A172 (cell line): ENCODE measurements around the gene PTPRG. TPM values are rescaled to one million over a fixed set of nuclear protein-coding genes. Genes with fewer than 3 reads are reported as not detected.

ENCODE experiments used
- DNase-seq: peaks from one replicate; pipeline ENCODE4 v3.0.0-alpha.2; 2015; ENCODE audit warnings: low spot score
- total RNA-seq: library from RNA; depleted of rRNA; stranded (reverse); fragments of >200 nt; shearing (Covaris generic); gene quantifications from 2 replicates; pipeline ENCODE4 v1.2.3, GENCODE V29; 2014

PTPRG gene
- total RNA-seq, 1 experiment from 2014 or later, result 7.3 TPM

DNA sequence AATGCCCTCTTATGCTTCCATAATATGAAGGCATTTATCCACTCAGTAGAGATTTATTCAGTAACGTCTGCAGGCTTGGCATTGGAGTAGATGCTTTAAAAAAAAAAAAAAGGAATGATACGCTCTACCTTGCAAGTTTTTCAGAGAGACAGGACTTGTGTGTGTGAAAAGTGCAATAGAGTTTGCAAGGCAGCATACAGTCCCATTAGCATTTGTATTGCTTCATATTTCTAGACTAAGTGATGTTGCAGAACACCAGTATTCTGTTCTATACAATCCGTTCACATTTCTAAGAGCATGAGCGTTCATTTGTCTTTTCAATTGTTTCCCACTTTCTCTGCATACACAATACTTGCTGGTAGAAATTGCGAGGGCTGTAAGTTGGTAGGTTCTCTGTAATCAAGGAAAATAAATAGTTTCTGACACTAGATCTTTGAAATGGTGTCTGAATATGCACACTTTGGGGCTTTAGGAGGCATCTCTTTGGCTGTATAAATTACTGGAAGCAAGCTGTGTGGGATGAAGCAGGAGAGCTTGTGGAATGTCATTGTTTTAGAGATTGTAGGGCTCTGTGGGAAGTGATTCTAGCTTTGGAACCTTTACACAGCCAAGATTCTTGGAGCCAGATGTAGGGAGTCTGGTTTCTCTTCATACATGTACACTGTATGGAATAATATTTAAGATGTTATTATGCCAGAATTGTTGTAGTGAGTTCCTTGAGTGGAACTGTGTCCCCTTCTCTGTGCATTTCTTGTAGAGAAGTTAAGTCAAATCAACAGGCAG is 549.3 kb downstream of the PTPRG start:
- DNase-seq, result no peak

DNA sequence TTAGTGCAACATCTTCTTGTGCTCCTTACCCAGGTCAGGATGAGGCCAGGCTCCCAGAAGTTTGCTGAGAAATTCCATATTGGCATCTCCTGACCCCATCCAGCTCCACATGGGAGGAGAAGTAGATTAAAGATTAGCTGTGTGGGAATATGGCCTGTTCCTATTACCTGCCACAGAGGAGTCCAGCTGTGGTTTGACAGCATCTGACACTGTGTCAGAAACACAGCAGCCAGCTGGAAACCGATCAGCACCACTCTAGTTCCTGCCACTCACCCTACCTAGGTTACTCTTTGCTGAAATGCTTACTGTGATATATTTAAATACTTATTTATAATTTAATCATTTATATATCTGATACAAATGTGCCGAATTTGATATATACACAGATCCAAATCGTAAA is 551.7 kb downstream of the PTPRG start:
- DNase-seq, result no peak

DNA sequence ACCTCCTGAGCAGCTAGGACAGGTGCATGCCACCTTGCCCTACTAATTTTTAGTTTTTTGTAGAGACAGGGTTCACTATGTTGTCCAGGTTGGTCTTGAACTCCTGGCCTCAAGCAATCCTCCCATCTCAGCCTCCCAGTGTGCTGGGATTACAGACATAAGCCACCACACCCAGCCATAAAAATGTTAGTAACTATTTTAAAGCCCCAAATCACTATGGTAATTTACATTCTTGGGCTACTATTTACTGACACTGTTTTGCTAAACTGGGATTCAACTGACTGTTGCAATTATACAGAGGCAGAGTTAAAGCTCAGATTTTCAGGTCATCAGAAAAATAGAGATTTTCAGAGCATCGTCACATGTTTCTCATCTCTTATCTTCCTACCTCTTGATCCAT is 553.4 kb downstream of the PTPRG start:
- no peak for DNase-seq

DNA sequence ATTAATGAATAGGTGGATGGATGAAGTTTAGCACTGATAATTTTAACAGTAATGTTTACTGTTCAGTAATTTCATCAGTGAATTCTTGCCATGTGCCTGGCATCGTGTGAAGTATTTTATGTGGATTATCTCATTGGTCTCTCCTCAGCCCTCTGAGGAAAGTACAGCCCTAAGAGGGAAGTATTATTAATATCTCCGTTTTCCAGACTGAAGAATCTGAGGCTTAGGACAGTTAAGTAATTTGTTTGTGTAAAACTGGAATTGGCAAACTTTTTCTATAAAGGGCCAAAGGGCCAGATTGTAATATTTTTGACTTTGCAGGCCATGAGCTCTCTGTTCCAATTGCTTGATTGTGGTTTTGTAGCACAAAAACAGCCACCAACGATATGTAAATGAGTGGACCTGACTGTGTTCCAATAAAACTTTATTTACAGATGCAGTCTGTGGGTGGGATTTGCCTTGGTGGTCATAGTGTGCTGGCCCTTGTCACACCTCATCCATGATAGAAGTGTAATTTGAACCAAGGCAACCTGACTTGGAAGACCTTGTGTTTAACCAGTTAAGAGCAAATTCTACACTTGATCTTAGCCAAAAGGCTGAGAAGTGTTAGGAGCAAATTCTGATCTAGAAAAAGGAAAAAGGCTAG is 556.7 kb downstream of the PTPRG start:
- no peak for DNase-seq

DNA sequence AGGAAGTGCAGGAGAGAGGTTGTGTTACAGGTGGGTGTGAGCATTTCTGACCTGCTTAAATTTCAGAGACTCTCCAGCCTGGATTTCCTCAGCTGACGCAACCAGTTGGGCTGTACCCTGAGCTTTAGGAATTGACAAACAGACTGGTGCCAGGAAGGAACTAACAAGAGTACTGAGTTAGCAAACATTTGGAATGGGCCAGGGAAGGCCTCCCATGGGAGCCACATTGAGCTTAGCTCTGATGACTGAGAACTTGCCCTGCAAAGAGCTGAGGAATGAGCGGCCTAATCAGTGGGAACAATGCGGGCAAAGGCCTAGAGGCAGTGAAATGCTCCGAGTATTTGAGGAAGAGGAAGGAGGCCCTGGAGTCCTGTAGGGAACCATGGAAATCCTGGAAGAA is 557.8 kb downstream of the PTPRG start:
- no peak for DNase-seq

DNA sequence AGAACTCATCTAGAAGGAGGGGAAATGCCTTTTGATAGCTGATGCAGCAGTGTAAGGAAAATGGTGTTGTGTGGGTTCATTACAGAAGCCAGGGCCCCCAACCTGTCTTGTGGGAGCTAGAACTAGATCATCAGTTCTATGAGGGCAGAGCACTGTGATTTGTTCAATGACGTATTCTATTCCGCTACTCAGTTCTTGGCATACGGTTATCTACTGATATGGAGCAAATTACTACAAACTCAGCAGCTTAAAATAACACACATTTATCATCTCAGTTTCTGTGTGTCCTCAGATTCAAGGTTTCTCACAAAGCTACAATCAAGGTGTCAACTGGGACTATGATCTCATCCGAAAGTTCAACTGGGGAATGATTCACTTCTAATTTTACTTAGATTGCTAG is 561.4 kb downstream of the PTPRG start:
- no peak for DNase-seq

DNA sequence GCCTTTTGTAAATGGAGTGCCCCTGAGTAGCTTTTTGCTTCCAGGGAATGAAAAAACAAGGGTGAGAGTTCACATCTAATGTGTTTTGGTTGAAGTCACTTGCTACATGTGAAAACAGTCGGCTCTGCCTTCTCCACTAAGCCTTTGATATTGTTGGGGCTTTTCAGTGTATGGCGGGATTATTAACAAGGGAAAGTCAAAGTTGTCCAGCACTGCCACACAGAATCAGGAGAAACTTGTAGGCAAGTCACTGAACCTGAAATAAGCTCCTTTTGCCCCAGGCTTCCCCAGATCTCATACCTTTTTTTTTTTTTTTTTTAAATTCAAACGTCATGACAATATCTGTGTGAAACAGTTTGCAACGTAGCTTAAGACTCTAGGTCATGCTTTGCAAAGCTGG is 564.0 kb downstream of the PTPRG start:
- no peak for DNase-seq

DNA sequence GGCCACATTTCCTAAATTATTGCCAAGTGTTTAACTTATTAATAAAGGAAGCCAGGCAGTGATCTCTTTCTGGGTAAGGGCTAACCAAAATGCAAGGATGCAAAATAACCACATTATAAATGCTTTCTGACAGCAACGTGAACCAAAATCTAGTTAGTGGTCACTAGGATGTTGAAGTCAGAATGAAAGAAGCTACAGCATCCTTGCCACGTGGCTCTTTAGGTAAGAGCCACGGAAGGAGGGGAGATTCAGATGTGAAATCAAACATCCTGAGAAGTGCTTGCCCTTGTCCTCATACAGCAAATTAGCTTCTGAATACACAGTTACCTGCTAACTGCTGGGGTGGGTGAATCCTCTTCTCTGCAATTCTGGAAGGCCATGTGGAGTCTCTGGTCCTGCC is 565.7 kb downstream of the PTPRG start:
- DNase-seq, result no peak

DNA sequence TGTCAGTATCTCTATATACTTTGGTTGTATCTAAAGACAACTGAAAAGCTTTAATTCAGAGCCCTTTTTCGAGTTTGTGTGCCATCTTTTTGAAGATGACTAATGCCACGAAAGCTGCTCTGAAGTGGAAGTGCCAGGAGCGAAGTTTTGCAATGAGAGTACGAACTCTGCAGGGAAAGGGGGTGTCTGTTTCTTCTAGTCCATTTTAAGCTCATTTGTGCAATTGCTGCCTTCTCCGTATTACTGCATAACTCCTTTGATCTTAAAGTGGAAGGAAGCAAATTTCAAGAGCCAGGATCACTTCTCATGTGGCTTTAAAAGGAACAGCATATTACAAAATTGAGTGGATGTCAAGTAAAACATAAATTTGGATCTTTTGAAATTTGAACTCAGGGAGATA is 566.7 kb downstream of the PTPRG start:
- DNase-seq, result no peak

DNA sequence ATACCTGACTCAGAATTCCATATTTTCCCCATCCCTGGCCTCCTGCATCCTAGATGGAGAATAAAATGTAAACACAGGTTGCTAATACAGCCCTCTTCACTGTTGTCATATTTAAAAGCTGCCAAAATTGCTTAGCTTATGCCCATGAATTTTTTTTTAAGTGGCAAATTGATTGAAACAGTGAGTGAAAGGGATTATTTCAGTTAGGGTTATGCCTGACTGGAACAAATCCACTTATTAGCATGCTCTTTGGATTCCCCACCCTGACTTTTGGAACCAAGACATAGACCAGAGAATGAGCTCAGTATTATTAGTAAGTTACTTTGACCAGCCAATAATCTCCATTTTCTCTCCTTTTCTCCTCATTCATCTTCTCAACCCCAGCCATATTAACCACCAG is 567.3 kb downstream of the PTPRG start:
- no peak for DNase-seq

DNA sequence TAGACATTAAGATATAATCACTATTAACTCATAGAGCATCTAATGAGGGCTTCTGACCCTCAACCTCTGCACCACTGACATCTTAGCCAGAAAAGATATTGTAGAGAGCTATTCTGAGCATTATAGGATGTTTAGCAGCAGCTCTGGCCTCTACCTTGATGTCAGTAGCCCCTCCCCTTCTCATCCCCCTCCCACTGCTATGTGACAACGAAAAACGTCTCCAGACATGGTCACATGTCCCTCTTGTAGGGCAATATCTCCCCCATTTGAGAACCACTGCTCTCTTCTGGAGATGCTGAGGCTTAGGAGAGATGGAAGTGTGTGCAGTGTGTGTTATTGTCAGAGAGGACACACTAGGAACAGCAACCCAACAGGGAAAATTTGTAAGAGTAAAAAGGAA is 569.7 kb downstream of the PTPRG start:
- DNase-seq, result no peak

DNA sequence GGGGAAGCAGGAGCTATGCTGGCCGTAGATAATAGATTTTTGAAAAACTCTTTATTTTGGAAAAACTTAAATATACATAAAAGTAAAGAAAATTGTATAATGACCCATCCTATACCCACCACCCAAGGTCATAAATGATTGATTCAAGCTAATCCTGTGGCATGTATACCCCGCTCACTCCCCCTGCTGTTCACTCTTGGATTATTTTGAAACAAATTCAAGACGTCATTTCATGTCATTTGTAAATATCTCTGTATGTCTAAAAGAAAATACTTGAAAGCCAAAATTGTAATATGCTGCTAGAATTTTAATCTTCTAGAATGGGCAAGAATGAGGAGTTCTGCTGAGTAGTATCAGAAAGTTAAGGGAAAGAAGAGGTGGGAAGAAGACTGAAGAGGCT is 570.2 kb downstream of the PTPRG start:
- no peak for DNase-seq

DNA sequence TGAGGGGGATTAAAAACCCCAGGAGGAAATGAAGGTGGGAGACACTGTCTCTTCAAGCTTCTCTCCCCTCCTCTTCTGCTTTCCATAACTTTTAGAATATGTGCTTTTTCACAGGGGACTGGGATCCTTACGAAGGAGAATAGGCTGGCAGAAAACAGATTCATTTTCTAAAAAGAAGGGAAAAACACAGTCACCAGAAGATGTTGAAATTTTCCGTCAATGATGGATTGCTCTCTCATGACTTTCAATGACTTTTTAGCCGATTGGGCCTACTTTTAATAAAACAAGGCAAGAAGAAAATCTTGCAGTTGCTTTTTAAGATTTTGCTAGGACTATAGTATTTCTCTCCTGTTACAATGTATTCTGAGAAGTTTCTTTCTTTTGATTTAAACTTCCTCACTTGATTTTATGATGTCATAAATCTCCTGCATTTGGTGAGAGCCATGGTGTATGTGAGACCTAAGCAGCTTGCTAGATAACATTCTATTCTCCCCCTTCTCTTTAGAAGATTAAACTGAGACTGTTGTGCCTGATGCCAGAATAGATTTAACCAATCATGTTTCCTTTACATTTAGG is 570.7 kb downstream of the PTPRG start:
- DNase-seq, result no peak

DNA sequence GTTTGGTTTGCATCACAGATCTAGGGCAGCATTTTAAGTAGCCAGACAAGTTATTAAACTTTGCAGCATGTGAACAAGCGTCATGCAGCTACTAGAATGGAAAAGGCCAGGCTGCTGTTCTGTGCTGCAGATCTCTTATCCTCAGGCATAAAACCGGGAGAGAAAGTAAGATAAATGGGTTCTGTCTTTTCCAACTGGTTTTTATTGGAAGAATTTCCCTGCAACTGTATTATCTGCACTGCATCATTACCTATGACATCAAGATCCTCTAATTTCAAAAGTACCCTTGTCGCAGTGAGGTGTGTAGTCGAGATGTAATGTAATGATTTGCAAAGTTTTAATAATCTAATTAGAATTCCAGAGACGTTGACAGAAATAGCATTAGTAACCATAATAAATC is 571.6 kb downstream of the PTPRG start:
- no peak for DNase-seq

DNA sequence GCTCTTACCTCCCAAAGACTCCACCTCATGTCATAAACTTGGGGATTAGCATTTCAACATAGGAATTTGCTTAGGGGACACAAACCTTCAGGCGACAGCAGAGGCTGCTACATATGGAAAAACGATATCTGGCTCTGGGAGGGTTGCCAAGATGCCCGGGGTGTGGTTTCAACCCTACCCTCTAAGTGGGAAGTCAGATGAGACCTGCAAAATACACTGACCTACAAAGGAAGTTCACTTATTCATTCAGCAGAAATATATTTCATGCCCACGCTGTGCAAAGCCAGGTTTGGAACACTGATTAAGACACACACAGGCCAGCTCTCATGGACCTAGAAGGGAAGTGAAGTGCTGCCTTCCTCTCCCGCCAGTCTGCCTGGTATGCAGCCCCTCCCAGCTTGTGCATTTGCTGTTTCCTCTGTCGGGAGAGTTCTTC is 572.7 kb downstream of the PTPRG start:
- DNase-seq, result peak; percentile 55

DNA sequence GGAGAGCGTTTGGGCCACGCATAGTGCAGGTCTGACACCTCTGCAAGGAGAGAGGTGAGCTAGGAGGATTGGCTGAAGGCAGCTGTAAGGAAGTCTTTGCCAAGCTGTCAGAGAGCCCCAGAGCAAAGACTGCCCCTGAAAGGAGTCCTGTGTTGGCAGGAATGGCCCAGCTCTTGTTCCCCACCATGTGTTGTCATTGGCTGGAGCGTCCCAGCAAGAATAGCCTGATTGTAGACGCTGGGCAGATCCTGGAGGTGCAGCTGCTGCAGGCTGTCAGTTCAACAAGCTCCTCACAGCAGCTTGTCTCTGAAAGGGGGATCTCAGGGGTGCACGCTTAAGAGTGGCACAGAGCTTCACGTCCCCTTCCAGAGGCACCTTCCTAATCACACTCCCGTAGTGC is 574.4 kb downstream of the PTPRG start:
- DNase-seq, result no peak

DNA sequence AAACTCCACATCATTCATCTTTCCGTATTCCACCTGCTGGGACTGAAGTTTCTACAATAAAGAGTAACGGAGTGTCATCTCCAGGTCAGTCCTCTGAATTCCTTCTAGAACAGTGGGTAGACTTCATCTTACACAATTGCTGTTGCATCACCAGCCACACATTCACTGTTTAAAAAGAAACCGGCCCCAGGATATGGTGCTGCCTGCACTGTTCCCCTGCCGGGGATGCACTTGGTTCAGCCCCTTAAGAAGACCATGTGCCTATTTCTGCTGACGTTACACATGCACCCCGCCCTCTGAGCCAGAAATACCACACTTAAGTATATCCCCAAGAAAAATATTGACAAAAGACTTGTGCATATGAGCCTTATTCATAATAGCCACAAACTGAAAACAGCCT is 578.6 kb downstream of the PTPRG start:
- no peak for DNase-seq

DNA sequence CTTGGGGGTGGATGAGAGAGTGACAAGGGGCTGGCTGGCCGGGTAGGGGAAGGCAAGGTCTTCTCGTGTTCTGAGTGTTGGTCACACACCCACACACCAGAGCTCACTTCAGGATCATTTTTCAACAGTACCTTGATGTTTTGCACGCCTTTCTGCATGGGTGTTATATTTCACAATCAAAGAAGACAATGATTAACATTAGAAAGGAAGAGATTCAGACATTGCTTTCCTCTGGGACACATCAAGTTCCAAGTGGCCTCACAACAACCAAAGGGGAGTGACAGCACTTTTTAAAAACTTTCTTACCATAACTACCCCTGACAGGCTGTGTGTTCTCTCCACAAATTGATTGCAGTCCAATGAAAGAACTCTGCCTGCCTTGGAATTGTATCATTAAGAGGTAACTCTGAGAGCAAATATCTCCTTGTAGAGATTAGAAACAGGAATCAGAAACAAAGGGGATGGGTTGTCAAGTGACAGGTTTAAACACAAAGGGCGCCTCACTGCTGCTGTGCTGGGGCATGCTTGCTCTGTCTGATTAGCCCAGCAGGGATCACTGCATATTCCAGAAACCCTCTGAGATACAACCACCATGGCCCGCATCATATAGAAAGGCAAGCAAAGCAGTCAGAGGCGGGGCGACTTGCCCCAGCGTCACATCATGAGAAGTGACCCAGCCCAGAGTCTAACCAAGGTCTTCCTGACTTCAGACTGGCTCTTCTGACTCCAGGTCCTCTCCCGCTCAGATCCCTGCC is 581.1 kb downstream of the PTPRG start:
- no peak for DNase-seq

DNA sequence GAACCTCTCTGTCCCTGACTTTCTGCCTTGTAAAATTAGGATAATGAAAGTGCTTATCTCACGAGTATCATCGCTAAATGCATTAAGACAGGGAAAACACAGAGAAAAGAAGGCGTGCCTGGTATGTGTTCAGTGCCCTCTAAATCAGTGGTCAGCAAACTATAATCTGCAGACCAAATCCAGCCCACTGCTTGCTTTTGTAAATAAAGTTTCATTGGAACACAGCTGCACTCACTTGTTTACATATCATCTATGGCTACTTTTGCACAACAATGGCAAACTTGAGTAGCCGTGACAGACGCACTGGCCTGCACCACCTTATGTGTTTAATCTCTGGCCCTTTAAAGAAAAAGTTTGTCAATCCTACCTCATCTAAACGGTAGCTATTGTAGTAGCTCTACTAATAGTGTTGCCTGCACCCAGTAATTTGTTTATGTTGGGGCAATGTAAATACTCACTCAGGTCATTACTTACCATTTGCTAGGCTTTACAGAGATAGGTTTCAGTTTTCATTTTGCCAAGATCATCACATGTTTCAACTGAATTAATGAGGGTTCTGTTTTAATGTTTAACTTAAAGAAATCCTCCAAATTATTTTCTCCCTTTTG is 582.6 kb downstream of the PTPRG start:
- DNase-seq, result no peak

DNA sequence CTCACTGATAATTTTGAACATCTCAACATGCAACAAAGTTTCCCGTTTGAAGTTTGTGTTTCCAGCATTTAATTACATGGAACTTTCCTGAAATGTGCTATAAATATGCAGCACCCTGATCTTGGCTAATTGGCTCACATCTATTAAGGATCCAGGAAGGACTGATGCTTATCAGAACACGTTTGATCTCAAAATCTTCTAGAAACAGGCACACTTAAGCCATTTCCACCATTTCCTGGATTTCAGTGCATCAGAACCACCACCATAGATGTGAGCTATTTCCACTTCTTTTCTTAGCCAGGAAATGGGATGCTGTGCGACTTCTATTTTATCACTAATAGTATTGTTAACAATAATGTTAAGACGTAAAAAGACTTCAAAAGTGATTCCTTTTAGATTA is 583.1 kb downstream of the PTPRG start:
- no peak for DNase-seq

DNA sequence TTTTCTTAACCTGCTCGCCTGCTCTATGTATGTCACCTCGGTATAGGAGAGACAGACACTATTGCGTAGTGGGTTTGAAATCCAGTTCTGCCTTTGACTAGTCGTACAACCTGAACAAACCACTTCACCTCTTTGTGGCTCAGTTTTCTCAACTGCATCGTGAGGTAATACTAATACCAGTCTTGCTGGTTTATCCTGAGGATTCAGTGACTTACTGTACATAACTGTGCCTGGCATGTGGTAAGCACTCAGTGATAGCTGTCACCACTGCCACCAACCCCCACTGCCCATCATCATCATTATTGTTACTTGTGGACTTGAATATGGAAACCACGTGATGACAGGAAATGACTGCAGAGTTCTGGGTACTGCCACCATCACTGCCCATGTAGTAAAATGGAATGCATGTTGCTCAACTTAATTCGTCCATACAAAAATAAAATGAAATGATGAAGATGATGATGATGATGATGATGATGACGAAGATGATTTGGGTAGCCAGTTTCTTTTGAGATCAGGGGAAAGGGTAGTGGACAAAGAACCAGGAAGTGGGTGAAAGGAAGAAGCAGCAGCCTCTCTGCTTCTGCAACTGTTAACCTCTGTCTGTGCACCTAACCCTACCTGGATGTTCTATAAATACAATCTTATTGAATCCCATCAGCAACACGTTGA is 583.9 kb downstream of the PTPRG start:
- DNase-seq, result no peak

DNA sequence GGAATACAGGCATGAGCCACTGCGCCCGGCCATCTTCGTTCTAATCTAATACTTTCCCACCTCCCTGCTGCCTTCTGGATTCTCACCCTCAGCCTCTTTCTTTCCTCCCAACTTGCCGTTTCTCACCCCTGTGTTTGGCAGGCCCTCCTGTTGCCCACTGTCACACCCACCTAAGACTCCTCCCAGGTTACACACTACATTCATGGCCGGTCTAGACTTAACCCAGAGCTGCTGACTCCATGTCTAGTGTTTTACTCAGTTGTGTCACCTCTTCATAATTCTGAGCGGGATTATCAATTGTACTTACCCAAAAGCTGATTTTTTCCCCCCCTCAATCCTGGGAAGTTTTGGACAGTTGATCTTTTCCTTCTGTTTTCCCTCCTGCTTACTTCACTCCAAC is 588.2 kb downstream of the PTPRG start:
- DNase-seq, result no peak
